HG02981 (cell line): ENCODE measurements around the gene BANF1.

Experiments used
- ATAC-seq: cut with Tn5 transposase; IDR thresholded peaks from one replicate; pipeline ENCODE4 v1.9.1; 2021; ENCODE audit warnings: mild to moderate bottlenecking, moderate library complexity; ENCODE audit not compliant: unreplicated experiment

Gene BANF1

GRCh38 chr11:66001942-66002647 is at the start of gene BANF1, which contains the start of gene EIF1AD:
TSS of gene BANF1 (plus strand) at chr11:66002503. CDS start at chr11:66003251, 748 bp downstream.
TSS of gene EIF1AD (minus strand) at chr11:66002157. CDS start at chr11:66000389, 1,768 bp downstream.
- peak; percentile 85 for ATAC-seq

- no peak for ATAC-seq
Measured at GRCh38 chr11:65953471-65953870, 48.8 kb upstream of the BANF1 start.

- ATAC-seq = no peak
Measured at GRCh38 chr11:65954771-65955170, 47.5 kb upstream of the BANF1 start.

- ATAC-seq = no peak
Measured at GRCh38 chr11:65958291-65958690, 44.0 kb upstream of the BANF1 start.

GRCh38 chr11:65958774-65959420 is 43.4 kb upstream of the BANF1 start:
- no peak for ATAC-seq

GRCh38 chr11:65960824-65961266 is 41.5 kb upstream of the BANF1 start:
- no peak for ATAC-seq

GRCh38 chr11:65961267-65962140 is 40.8 kb upstream of the BANF1 start, which contains the start of gene SART1:
TSS of gene SART1 (plus strand) at chr11:65961734. CDS start at chr11:65961781, 47 bp downstream.
- peak; percentile 75 for ATAC-seq

- no peak for ATAC-seq
Measured at GRCh38 chr11:65962141-65962564, 40.1 kb upstream of the BANF1 start.

GRCh38 chr11:65964906-65965305 is 37.4 kb upstream of the BANF1 start:
- ATAC-seq = no peak

- no peak for ATAC-seq
Measured at GRCh38 chr11:65965986-65966762, 36.1 kb upstream of the BANF1 start.

GRCh38 chr11:65967329-65967934 is 34.9 kb upstream of the BANF1 start:
- no peak for ATAC-seq

- ATAC-seq = no peak
Measured at GRCh38 chr11:65968600-65969482, 33.5 kb upstream of the BANF1 start.

- ATAC-seq = no peak
Measured at GRCh38 chr11:65972116-65972515, 30.2 kb upstream of the BANF1 start.

GRCh38 chr11:65973439-65974110 is 28.7 kb upstream of the BANF1 start:
- no peak for ATAC-seq

- no peak for ATAC-seq
Measured at GRCh38 chr11:65975771-65976170, 26.5 kb upstream of the BANF1 start.

GRCh38 chr11:65976216-65977176 is 25.8 kb upstream of the BANF1 start:
- ATAC-seq = no peak

- no peak for ATAC-seq
Measured at GRCh38 chr11:65977621-65978390, 24.5 kb upstream of the BANF1 start.
